VCaP (cell line): ENCODE measurements around the gene CPT2.

Experiments
- H3K27ac ChIP-seq: fragments of 450-650 bp; 2 replicates; pipeline ENCODE4 v1.5.1; 2017
- CTCF ChIP-seq: fragments of 450-650 bp; conservative IDR thresholded peaks from 2 replicates; pipeline ENCODE4 v1.5.1; 2017; ENCODE audit warnings: mild to moderate bottlenecking, moderate library complexity

The CPT2 gene

GRCh38 chr1:53156783-53157182, 39.8 kb upstream of the CPT2 start:
- H3K27ac ChIP-seq, result no peak overlapping the region
- TF ChIP-seq CTCF, result no peak

GRCh38 chr1:53158900-53159299, 37.7 kb upstream of the CPT2 start:
- H3K27ac ChIP-seq, result peak overlapping the region; percentile 31; the same call in 1 of the 2 replicates
- no peak for TF ChIP-seq CTCF

GRCh38 chr1:53160924-53161378, 35.7 kb upstream of the CPT2 start:
- no peak for TF ChIP-seq CTCF
- no peak overlapping the region for H3K27ac ChIP-seq

- no peak for TF ChIP-seq CTCF
Measured at GRCh38 chr1:53162621-53163020, 34.0 kb upstream of the CPT2 start.

GRCh38 chr1:53163291-53163768, 33.3 kb upstream of the CPT2 start:
- H3K27ac ChIP-seq, result no peak overlapping the region
- no peak for TF ChIP-seq CTCF

More at GRCh38 chr1:53162621-53163020, 34.0 kb upstream of the CPT2 start:
- no peak overlapping the region for H3K27ac ChIP-seq

- no peak for TF ChIP-seq CTCF
- no peak overlapping the region for H3K27ac ChIP-seq
Measured at GRCh38 chr1:53165408-53165961, 31.1 kb upstream of the CPT2 start.

- no peak for TF ChIP-seq CTCF
Measured at GRCh38 chr1:53166366-53166765, 30.3 kb upstream of the CPT2 start.

More at GRCh38 chr1:53166366-53166765, 30.3 kb upstream of the CPT2 start:
- no peak overlapping the region for H3K27ac ChIP-seq
